Endothelial cell of umbilical vein (primary cell): ENCODE results near the gene CNKSR1. TPM values are rescaled to one million over a fixed set of nuclear protein-coding genes. Genes with fewer than 3 reads are reported as not detected.

Source experiments
- BruUV-seq: library from RNA; stranded (reverse); fragments of 400-500 nt; replicated peaks from 2 replicates; lab custom pipeline; 2021; lab: Mats Ljungman, UMichigan
- CTCF ChIA-PET: fragments of 300-600, 350-600 bp; sonication (Branson Sonifier 250); formaldehyde crosslinking; loops from one replicate; lab custom pipeline; 2021; ENCODE audit warnings: antibody characterized with exemption, inconsistent platforms; lab: Charles Lee
- POLR2A ChIA-PET: fragments of 300-600, 350-600 bp; sonication (Branson Sonifier 250); formaldehyde crosslinking; loops from one replicate; lab custom pipeline; 2021; ENCODE audit warnings: antibody characterized with exemption, inconsistent platforms; lab: Charles Lee
- DNase-seq: peaks from one replicate; pipeline ENCODE4 v3.0.0-alpha.2; 2011; ENCODE audit warnings: low read depth, low spot score
- FAIRE-seq: peaks from 2 replicates; lab custom pipeline; 2011; peaks lifted over from hg19 to GRCh38; lab: Jason Lieb, UNC
- H2AFZ ChIP-seq: 2 replicates; pipeline ENCODE4 v1.6.0; 2012; ENCODE audit warnings: low read depth, low read length, control low read depth, inconsistent platforms
- H3K27ac ChIP-seq: 2 replicates; pipeline ENCODE4 v1.5.1; 2011; ENCODE audit warnings: low read depth, mild to moderate bottlenecking, control low read depth, low read length, moderate library complexity; ENCODE audit not compliant: insufficient read depth
- H3K27me3 ChIP-seq, 2 experiments: 2 replicates each; pipeline versions ENCODE4 v1.6.0 to v1.6.1; 2011; ENCODE audit warnings: low read length in 2 of 2, mixed read lengths in 1 of 2; ENCODE audit not compliant: control insufficient read depth in 2 of 2, insufficient read depth in 2 of 2
- H3K36me3 ChIP-seq, 2 experiments: 2 replicates in 1 of 2; 3 replicates in 1 of 2; pipeline ENCODE4 v1.5.1; 2011; ENCODE audit warnings: low read length in 2 of 2, mild to moderate bottlenecking in 1 of 2, moderate library complexity in 1 of 2; ENCODE audit not compliant: control insufficient read depth in 2 of 2, insufficient read depth in 2 of 2; ENCODE audit errors: extremely low read depth in 1 of 2
- H3K4me1 ChIP-seq: 3 replicates; pipeline ENCODE4 v1.5.1; 2011; ENCODE audit warnings: mild to moderate bottlenecking, low read length; ENCODE audit not compliant: control insufficient read depth, insufficient read depth; ENCODE audit errors: extremely low read depth
- H3K4me2 ChIP-seq: 2 replicates; pipeline ENCODE4 v1.6.1; 2011; ENCODE audit warnings: low read length, control low read depth, mixed read lengths; ENCODE audit not compliant: insufficient read depth
- H3K4me3 ChIP-seq, 3 experiments: fragments of 200-600 bp in 1 of 3; sonication (generic), shearing (Covaris generic) in 1 of 3; replicated peaks in 1 of 3; 2 replicates each; pipeline ENCODE4 v1.5.1; 2011 to 2016; ENCODE audit warnings: control low read depth in 3 of 3, low read length in 3 of 3, mild to moderate bottlenecking in 2 of 3, inconsistent platforms in 1 of 3, low read depth in 1 of 3, moderate library complexity in 1 of 3; ENCODE audit not compliant: insufficient read depth in 1 of 3
- H3K79me2 ChIP-seq: 2 replicates; pipeline ENCODE4 v1.6.0; 2012; ENCODE audit warnings: low read length, inconsistent platforms; ENCODE audit not compliant: control insufficient read depth, insufficient read depth
- H3K9ac ChIP-seq: replicated peaks from 2 replicates; pipeline ENCODE3; 2011; ENCODE audit warnings: low read length, control low read depth; ENCODE audit not compliant: insufficient read depth; ENCODE audit errors: extremely low read depth
- H3K9me1 ChIP-seq: replicated peaks from 3 replicates; pipeline ENCODE4 v1.6.0; 2011; ENCODE audit warnings: mild to moderate bottlenecking, low read length; ENCODE audit not compliant: control insufficient read depth, insufficient read depth; ENCODE audit errors: extremely low read depth
- H3K9me3 ChIP-seq: replicated peaks from 2 replicates; pipeline ENCODE4 v1.5.1; 2012; ENCODE audit warnings: low read length, inconsistent platforms; ENCODE audit not compliant: control insufficient read depth, insufficient read depth
- H4K20me1 ChIP-seq: replicated peaks from 2 replicates; pipeline ENCODE3; 2011; ENCODE audit warnings: mild to moderate bottlenecking, low read length; ENCODE audit not compliant: control insufficient read depth, insufficient read depth; ENCODE audit errors: extremely low read depth
- EZH2 ChIP-seq: IDR thresholded peaks from 2 replicates; pipeline ENCODE4 v1.6.1; 2012; ENCODE audit warnings: borderline replicate concordance, low read depth, mild to moderate bottlenecking, moderate library complexity, low read length, inconsistent platforms; ENCODE audit not compliant: severe bottlenecking
- FOS ChIP-seq: IDR thresholded peaks from 2 replicates; pipeline ENCODE4 v1.6.1; 2011; ENCODE audit warnings: mild to moderate bottlenecking, low read length, moderate library complexity, borderline replicate concordance; ENCODE audit not compliant: insufficient read depth
- GATA2 ChIP-seq: IDR thresholded peaks from 2 replicates; pipeline ENCODE4 v1.7.0; 2011; ENCODE audit warnings: low read depth, mild to moderate bottlenecking, moderate library complexity, mixed read lengths, low read length; ENCODE audit not compliant: insufficient read length, insufficient read depth
- JUN ChIP-seq: IDR thresholded peaks from 2 replicates; pipeline ENCODE4 v1.6.1; 2011; ENCODE audit warnings: borderline replicate concordance, low read depth; ENCODE audit not compliant: insufficient read length, insufficient read depth
- MYC ChIP-seq: IDR thresholded peaks from one replicate; pipeline ENCODE4 v1.6.1; 2011; ENCODE audit warnings: mild to moderate bottlenecking, low read depth, low read length
- POLR2A ChIP-seq: IDR thresholded peaks from 2 replicates; pipeline ENCODE4 v1.6.1; 2012; ENCODE audit warnings: low read depth, mild to moderate bottlenecking, control low read depth, low read length
- POLR2AphosphoS5 ChIP-seq: IDR thresholded peaks from 2 replicates; pipeline ENCODE4 v1.6.1; 2012; ENCODE audit warnings: low read depth, mild to moderate bottlenecking, control low read depth, low read length, moderate library complexity; ENCODE audit not compliant: insufficient read depth
- dilution Hi-C: fragments of 300-500 bp; cut with MboI; formaldehyde crosslinking; loops from one replicate; pipeline ENCODE4 v1.15.0; 2019; ENCODE audit warnings: low sequenced_read_pairs; ENCODE audit not compliant: extremely low pct_ligation_motif_present
- intact Hi-C: fragments of 100-400 bp; cut with micrococcal nuclease; formaldehyde crosslinking; loops from one replicate; pipeline ENCODE4 v1.10.0; 2022
- polyA plus RNA-seq, 4 experiments: library from polyadenylated mRNA; depleted of rRNA in 3 of 4; stranded (reverse) in 3 of 4; unstranded in 1 of 4; fragments of >200 nt; gene quantifications; 2 replicates each; pipeline versions ENCODE4 v1.2.1 to v1.2.3, GENCODE V29; 2011 to 2012; ENCODE audit warnings: missing spikeins in 1 of 4
- total RNA-seq: library from RNA; stranded (reverse); gene quantifications from 2 replicates; pipeline ENCODE4 v1.2.3, GENCODE V29; 2021
- TF ChIP-seq, protein P1 (sequence below), 2 donors: IDR thresholded peaks; 1 replicate in 1 of 2; 2 replicates in 1 of 2; pipeline ENCODE4 v1.5.1; 2011; ENCODE audit warnings: low read length in 2 of 2, mild to moderate bottlenecking in 2 of 2, moderate library complexity in 2 of 2, control low read depth in 1 of 2, inconsistent platforms in 1 of 2, low read depth in 1 of 2; ENCODE audit not compliant: insufficient read depth in 1 of 2; ENCODE audit errors: extremely low read depth in 1 of 2
- TF ChIP-seq, protein P2 (sequence below): IDR thresholded peaks from 2 replicates; pipeline ENCODE4 v1.6.1; 2011; ENCODE audit not compliant: insufficient read depth, insufficient read length

CNKSR1 gene
- total and polyA plus RNA-seq, 2 donors (not counting 3 experiments of a cell fraction or from before 2014, with no cell fraction given) = 0.22 TPM; not detected in 1

DNA sequence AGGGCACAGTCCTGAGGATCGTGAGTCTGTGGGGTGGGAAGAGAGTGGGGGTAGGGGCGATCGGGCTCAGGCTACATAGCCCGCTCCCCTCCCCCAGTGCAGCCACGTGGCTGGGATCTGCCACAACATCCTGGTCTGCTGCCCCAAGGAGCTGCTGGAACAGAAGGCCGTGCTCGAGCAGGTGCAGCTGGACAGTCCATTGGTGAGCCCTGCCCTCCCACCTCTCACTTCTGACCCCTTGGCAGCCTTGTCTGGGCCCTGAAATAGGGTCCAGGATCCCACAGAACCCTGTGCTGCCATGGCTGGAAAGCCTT, 5.0 kb downstream of the CNKSR1 start:
- H3K79me2 ChIP-seq = no peaks in the 10 kb centered on the region
- H2AFZ ChIP-seq = no peak overlapping the region
- CTCF ChIA-PET = interaction anchor here (1.0 kb wide), 1 partner anchor 52 kb away, joined by 3 read pairs; the partner anchor contains the start of gene CEP85
- H3K4me3 ChIP-seq = no peak overlapping the region
- H3K4me1 ChIP-seq = no peaks in the 10 kb centered on the region
- no peak for FAIRE-seq
- intact Hi-C loops = no loop called here
- H3K27ac ChIP-seq = no peak overlapping the region
- no peak overlapping the region for H3K4me2 ChIP-seq
- dilution Hi-C loops = no loop called here
- H3K9me3 ChIP-seq = no peaks in the 10 kb centered on the region
- no TSS peak for BruUV-seq
- no peak overlapping the region for H3K9ac ChIP-seq
- POLR2A ChIA-PET = no interaction called here
- no peaks in the 10 kb centered on the region for H3K9me1 ChIP-seq
- H3K36me3 ChIP-seq = no peaks in the 10 kb centered on the region
- H4K20me1 ChIP-seq = no peaks in the 10 kb centered on the region
- no peak for TF ChIP-seq GATA2
- TF ChIP-seq POLR2AphosphoS5 = no peak
- TF ChIP-seq FOS = no peak
- TF ChIP-seq POLR2A = no peak
- no peak for TF ChIP-seq EZH2
- no peak for TF ChIP-seq MYC
- no peak for TF ChIP-seq JUN
- TF ChIP-seq, protein P1, sequence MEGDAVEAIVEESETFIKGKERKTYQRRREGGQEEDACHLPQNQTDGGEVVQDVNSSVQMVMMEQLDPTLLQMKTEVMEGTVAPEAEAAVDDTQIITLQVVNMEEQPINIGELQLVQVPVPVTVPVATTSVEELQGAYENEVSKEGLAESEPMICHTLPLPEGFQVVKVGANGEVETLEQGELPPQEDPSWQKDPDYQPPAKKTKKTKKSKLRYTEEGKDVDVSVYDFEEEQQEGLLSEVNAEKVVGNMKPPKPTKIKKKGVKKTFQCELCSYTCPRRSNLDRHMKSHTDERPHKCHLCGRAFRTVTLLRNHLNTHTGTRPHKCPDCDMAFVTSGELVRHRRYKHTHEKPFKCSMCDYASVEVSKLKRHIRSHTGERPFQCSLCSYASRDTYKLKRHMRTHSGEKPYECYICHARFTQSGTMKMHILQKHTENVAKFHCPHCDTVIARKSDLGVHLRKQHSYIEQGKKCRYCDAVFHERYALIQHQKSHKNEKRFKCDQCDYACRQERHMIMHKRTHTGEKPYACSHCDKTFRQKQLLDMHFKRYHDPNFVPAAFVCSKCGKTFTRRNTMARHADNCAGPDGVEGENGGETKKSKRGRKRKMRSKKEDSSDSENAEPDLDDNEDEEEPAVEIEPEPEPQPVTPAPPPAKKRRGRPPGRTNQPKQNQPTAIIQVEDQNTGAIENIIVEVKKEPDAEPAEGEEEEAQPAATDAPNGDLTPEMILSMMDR (IDR thresholded peaks at IDR 0.05; ENCODE audit: extremely low read depth in 1 of 2, insufficient read depth in 1 of 2, low read depth in 1 of 2, low read length in 2 of 2) = no peak
- TF ChIP-seq, protein P2, sequence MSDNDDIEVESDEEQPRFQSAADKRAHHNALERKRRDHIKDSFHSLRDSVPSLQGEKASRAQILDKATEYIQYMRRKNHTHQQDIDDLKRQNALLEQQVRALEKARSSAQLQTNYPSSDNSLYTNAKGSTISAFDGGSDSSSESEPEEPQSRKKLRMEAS = no peak
- H3K27me3 ChIP-seq = no peaks in the 10 kb centered on the region
- DNase-seq = no peak
